ENCODE measurements around the gene ETAA1.

- TF ChIP-seq NFIC (IDR thresholded peaks at IDR 0.05), result no peak
- TF ChIP-seq EP300 (IDR thresholded peaks at IDR 0.05; ENCODE audit: borderline replicate concordance), result no peak
- TF ChIP-seq TAF1 (IDR thresholded peaks at IDR 0.05; ENCODE audit: low read depth), result no peak
- TF ChIP-seq TEAD4 (IDR thresholded peaks at IDR 0.05), result no peak
- no peak for TF ChIP-seq MAX (IDR thresholded peaks at IDR 0.05)
- no peak for TF ChIP-seq REST (IDR thresholded peaks at IDR 0.05; ENCODE audit: low read depth)
- no peak for TF ChIP-seq YY1 (IDR thresholded peaks at IDR 0.05; ENCODE audit: low read depth)
- TF ChIP-seq RAD21 (IDR thresholded peaks at IDR 0.05; ENCODE audit: low read depth), result no peak
These were observed 22.7 kb upstream of the ETAA1 start for GRCh38 chr2:67374481-67374880.

All from Ishikawa (cell line).